SK-N-SH treated with all-trans-retinoic acid at 6 μM for 48 hours (cell line): Measurements from ENCODE around the gene TAS2R7.

Experiments
- CSDC2 ChIP-seq: fragments of 250-450 bp; sonication (Bioruptor Pico); IDR thresholded peaks from 2 replicates; pipeline ENCODE4 v1.5.0; 2020; ENCODE audit warnings: mild to moderate bottlenecking, moderate library complexity
- TCF4 ChIP-seq: fragments of 250-450 bp; sonication (Bioruptor Pico); IDR thresholded peaks from 2 replicates; pipeline ENCODE4 v1.8.0; 2021; ENCODE audit warnings: mild to moderate bottlenecking, moderate library complexity, borderline replicate concordance
- TOX ChIP-seq: fragments of 250-450 bp; sonication (Bioruptor Pico); IDR thresholded peaks from 2 replicates; pipeline ENCODE4 v1.8.0; 2021; ENCODE audit warnings: mild to moderate bottlenecking, moderate library complexity, borderline replicate concordance
- ZFP3 ChIP-seq: fragments of 250-450 bp; sonication (Bioruptor Pico); IDR thresholded peaks from 2 replicates; pipeline ENCODE4 v1.5.0; 2020; ENCODE audit warnings: mild to moderate bottlenecking, moderate library complexity
- TF ChIP-seq, protein P1 (sequence below): fragments of 250-450 bp; sonication (Bioruptor Pico); IDR thresholded peaks from 2 replicates; pipeline ENCODE4 v1.8.0; 2020; ENCODE audit warnings: mild to moderate bottlenecking, moderate library complexity, borderline replicate concordance
- TF ChIP-seq, protein P2 (sequence below): fragments of 250-450 bp; sonication (Bioruptor Pico); IDR thresholded peaks from 2 replicates; pipeline ENCODE4 v1.5.1; 2021; ENCODE audit warnings: mild to moderate bottlenecking, moderate library complexity

GRCh38 chr12:10826258-10826657, 23.8 kb upstream of the TAS2R7 start, which contains the start of gene TAS2R10:
- TF ChIP-seq CSDC2 (CRISPR knock-in tag) (no peak), ZFP3 (CRISPR knock-in tag) (no peak), TCF4 (CRISPR knock-in tag) (no peak), TOX (no peak)
- TF ChIP-seq, protein P1, sequence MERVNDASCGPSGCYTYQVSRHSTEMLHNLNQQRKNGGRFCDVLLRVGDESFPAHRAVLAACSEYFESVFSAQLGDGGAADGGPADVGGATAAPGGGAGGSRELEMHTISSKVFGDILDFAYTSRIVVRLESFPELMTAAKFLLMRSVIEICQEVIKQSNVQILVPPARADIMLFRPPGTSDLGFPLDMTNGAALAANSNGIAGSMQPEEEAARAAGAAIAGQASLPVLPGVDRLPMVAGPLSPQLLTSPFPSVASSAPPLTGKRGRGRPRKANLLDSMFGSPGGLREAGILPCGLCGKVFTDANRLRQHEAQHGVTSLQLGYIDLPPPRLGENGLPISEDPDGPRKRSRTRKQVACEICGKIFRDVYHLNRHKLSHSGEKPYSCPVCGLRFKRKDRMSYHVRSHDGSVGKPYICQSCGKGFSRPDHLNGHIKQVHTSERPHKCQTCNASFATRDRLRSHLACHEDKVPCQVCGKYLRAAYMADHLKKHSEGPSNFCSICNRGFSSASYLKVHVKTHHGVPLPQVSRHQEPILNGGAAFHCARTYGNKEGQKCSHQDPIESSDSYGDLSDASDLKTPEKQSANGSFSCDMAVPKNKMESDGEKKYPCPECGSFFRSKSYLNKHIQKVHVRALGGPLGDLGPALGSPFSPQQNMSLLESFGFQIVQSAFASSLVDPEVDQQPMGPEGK (CRISPR knock-in tag): no peak
- TF ChIP-seq, protein P2, sequence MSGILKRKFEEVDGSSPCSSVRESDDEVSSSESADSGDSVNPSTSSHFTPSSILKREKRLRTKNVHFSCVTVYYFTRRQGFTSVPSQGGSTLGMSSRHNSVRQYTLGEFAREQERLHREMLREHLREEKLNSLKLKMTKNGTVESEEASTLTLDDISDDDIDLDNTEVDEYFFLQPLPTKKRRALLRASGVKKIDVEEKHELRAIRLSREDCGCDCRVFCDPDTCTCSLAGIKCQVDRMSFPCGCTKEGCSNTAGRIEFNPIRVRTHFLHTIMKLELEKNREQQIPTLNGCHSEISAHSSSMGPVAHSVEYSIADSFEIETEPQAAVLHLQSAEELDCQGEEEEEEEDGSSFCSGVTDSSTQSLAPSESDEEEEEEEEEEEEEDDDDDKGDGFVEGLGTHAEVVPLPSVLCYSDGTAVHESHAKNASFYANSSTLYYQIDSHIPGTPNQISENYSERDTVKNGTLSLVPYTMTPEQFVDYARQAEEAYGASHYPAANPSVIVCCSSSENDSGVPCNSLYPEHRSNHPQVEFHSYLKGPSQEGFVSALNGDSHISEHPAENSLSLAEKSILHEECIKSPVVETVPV (CRISPR knock-in tag): no peak
